Uterus (tissue), 4 donors: ENCODE results near the gene LTBP1. TPM values are rescaled to one million over a fixed set of nuclear protein-coding genes. Genes with fewer than 3 reads are reported as not detected.
A peak's percentile ranks its signal among the peaks of the same experiment; 100 is the strongest.

Source experiments
- DNase-seq, 2 donors: peaks; one replicate each; pipeline ENCODE4 v3.0.0-alpha.2; 2019 to 2020
- H3K27ac ChIP-seq, 2 donors: fragments of 200-600 bp; sonication (generic); 1 replicate in 1 of 2; 2 replicates in 1 of 2; pipeline ENCODE4 v1.5.1; 2016 to 2018
- H3K27me3 ChIP-seq, 2 donors: fragments of 200-600 bp; sonication (generic); one replicate each; pipeline ENCODE4 v1.5.1; 2018 to 2019; ENCODE audit warnings: control low read depth in 1 of 2
- H3K36me3 ChIP-seq, 2 donors: fragments of 200-600 bp; sonication (generic); one replicate each; pipeline ENCODE4 v1.5.1; 2019; ENCODE audit warnings: control low read depth in 1 of 2
- H3K4me1 ChIP-seq, 2 donors: fragments of 200-600 bp; sonication (generic); one replicate each; pipeline ENCODE4 v1.5.1; 2018 to 2019; ENCODE audit warnings: control low read depth in 1 of 2
- H3K4me3 ChIP-seq, 2 donors: fragments of 200-600 bp; sonication (generic); 1 replicate in 1 of 2; 2 replicates in 1 of 2; pipeline ENCODE4 v1.5.1; 2018 to 2019; ENCODE audit warnings: mild to moderate bottlenecking in 1 of 2
- H3K9me3 ChIP-seq, 2 donors: fragments of 200-600 bp; sonication (generic); one replicate each; pipeline ENCODE4 v1.5.1; 2019; ENCODE audit warnings: control low read depth in 1 of 2
- CTCF ChIP-seq, 4 experiments: fragments of 200-600 bp in 2 of 4; fragments of 450-650 bp in 2 of 4; sonication (generic) in 2 of 4; IDR thresholded peaks; one replicate each; pipeline ENCODE4 v1.5.1; 2016 to 2019; ENCODE audit warnings: antibody characterized with exemption in 4 of 4, mild to moderate bottlenecking in 2 of 4, moderate library complexity in 1 of 4
- POLR2A ChIP-seq, 2 donors: fragments of 450-650 bp; IDR thresholded peaks; one replicate each; pipeline ENCODE4 v1.6.1; 2016; ENCODE audit warnings: antibody characterized with exemption in 2 of 2, mild to moderate bottlenecking in 1 of 2, moderate library complexity in 1 of 2
- intact Hi-C: fragments of 100-400 bp; cut with DNase I; formaldehyde crosslinking; loops from one replicate; pipeline ENCODE4 v1.15.1; 2023; ENCODE audit warnings: low total_unique reads
- total RNA-seq, 4 donors: library from RNA; depleted of rRNA in 3 of 4; stranded (reverse); fragments of >200 nt in 3 of 4; gene quantifications; one replicate each; pipeline versions ENCODE4 v1.1.0 to v1.2.4, GENCODE V29; 2014 to 2023
- donor health status: DM: yes; HTN: yes; CAD: no.

LTBP1 gene
- total RNA-seq, 4 donors from 2014 or later = 72.5 to 322 (median 92.2) TPM

GRCh38 chr2:33058716-33059470, 112.1 kb downstream of the LTBP1 start:
- H3K27ac ChIP-seq = peak overlapping the region; percentile 39 to 70
- no peaks in the 10 kb centered on the region for H3K36me3 ChIP-seq
- TF ChIP-seq CTCF (IDR thresholded peaks at IDR 0.05) = no peak

GRCh38 chr2:33059471-33060156, 112.9 kb downstream of the LTBP1 start:
- Histone ChIP-seq H3K36me3 (no peaks in the 10 kb centered on the region), H3K27ac (peak overlapping the region; percentile 39 to 70), H3K4me3 (no peak overlapping the region), H3K27me3 (no peaks in the 10 kb centered on the region), H3K4me1 (no peaks in the 10 kb centered on the region), H3K9me3 (no peaks in the 10 kb centered on the region)
- TF ChIP-seq CTCF (IDR thresholded peaks at IDR 0.05) = no peak
- TF ChIP-seq POLR2A (IDR thresholded peaks at IDR 0.05) = no peak
- intact Hi-C loops = no loop called here
- DNase-seq = no peak

More at GRCh38 chr2:33058716-33059470, 112.1 kb downstream of the LTBP1 start:
- Histone ChIP-seq H3K27me3 (no peaks in the 10 kb centered on the region), H3K9me3 (no peaks in the 10 kb centered on the region), H3K4me3 (no peak overlapping the region), H3K4me1 (no peaks in the 10 kb centered on the region)
- intact Hi-C loops = no loop called here
- no peak for DNase-seq

- TF ChIP-seq CTCF (IDR thresholded peaks at IDR 0.05) = no peak
- no peak for TF ChIP-seq POLR2A (IDR thresholded peaks at IDR 0.05)
- no peaks in the 10 kb centered on the region for H3K27me3 ChIP-seq
- H3K4me3 ChIP-seq = no peak overlapping the region
- no peaks in the 10 kb centered on the region for H3K36me3 ChIP-seq
- H3K4me1 ChIP-seq = no peaks in the 10 kb centered on the region
- intact Hi-C loops = no loop called here
- DNase-seq = no peak
- no peaks in the 10 kb centered on the region for H3K9me3 ChIP-seq
- peak overlapping the region; percentile 39 to 70 for H3K27ac ChIP-seq
Observed at GRCh38 chr2:33060405-33060804, 113.7 kb downstream of the LTBP1 start.

GRCh38 chr2:33062665-33063250, 116.0 kb downstream of the LTBP1 start:
- intact Hi-C loops = no loop called here
- no peak overlapping the region for H3K27ac ChIP-seq
- H3K36me3 ChIP-seq = no peaks in the 10 kb centered on the region
- no peak overlapping the region for H3K4me3 ChIP-seq
- TF ChIP-seq CTCF (IDR thresholded peaks at IDR 0.05) = no peak
- TF ChIP-seq POLR2A (IDR thresholded peaks at IDR 0.05) = no peak
- DNase-seq = no peak
- no peaks in the 10 kb centered on the region for H3K27me3 ChIP-seq
- H3K9me3 ChIP-seq = no peaks in the 10 kb centered on the region
- no peaks in the 10 kb centered on the region for H3K4me1 ChIP-seq

GRCh38 chr2:33064349-33064801, 117.6 kb downstream of the LTBP1 start:
- Histone ChIP-seq H3K27ac (no peak overlapping the region), H3K4me1 (no peaks in the 10 kb centered on the region), H3K36me3 (no peaks in the 10 kb centered on the region), H3K9me3 (no peaks in the 10 kb centered on the region), H3K27me3 (no peaks in the 10 kb centered on the region), H3K4me3 (no peak overlapping the region)
- DNase-seq = no peak
- intact Hi-C loops = no loop called here
- TF ChIP-seq CTCF (IDR thresholded peaks at IDR 0.05) (no peak), POLR2A (IDR thresholded peaks at IDR 0.05) (no peak)
